NCI-H1417 (cell line): ENCODE data around the gene ASIP.
"Not testable (repeated sequence)": the region's sequence is repeated elsewhere in the genome, so short reads cannot be mapped to it uniquely, and the experiment has no call there.

Source experiments
- DNase-seq, 3 experiments: peaks; one replicate each; lab custom pipeline; 2025; lab: John Stamatoyannopoulos, UW

ASIP gene

GRCh38 chr20:34242879-34243278, 1.7 kb downstream of the ASIP start:
- DNase-seq = no peak

GRCh38 chr20:34243377-34243776, 2.2 kb downstream of the ASIP start:
- DNase-seq = no peak

- DNase-seq = no peak
These were observed 5.0 kb downstream of the ASIP start for GRCh38 chr20:34246126-34246626.

- no peak for DNase-seq
These were observed 8.1 kb downstream of the ASIP start for GRCh38 chr20:34249291-34249690.

GRCh38 chr20:34250005-34250404, 8.8 kb downstream of the ASIP start:
- DNase-seq = no peak

- no peak for DNase-seq
These were observed 10.4 kb downstream of the ASIP start for GRCh38 chr20:34251619-34252018.

GRCh38 chr20:34252431-34253086, 11.3 kb downstream of the ASIP start:
- DNase-seq = not testable (repeated sequence)

GRCh38 chr20:34254979-34255378, 13.8 kb downstream of the ASIP start:
- DNase-seq = no peak

GRCh38 chr20:34256629-34257124, 15.5 kb downstream of the ASIP start:
- DNase-seq = no peak

GRCh38 chr20:34260208-34260942, 19.2 kb downstream of the ASIP start:
- no peak for DNase-seq

- no peak for DNase-seq
These were observed 21.5 kb downstream of the ASIP start for GRCh38 chr20:34262488-34263288.

GRCh38 chr20:34263468-34263867, 22.2 kb downstream of the ASIP start:
- not testable (repeated sequence) for DNase-seq

- no peak for DNase-seq
These were observed 22.9 kb downstream of the ASIP start for GRCh38 chr20:34264141-34264540.

GRCh38 chr20:34268145-34268544, 26.9 kb downstream of the ASIP start:
- no peak for DNase-seq

- no peak for DNase-seq
These were observed 27.8 kb downstream of the ASIP start for GRCh38 chr20:34268851-34269636.

GRCh38 chr20:34269996-34270627, 28.9 kb downstream of the ASIP start:
- DNase-seq = no peak

- no peak for DNase-seq
These were observed 30.7 kb downstream of the ASIP start for GRCh38 chr20:34271956-34272355.

- no peak for DNase-seq
These were observed 33.5 kb downstream of the ASIP start for GRCh38 chr20:34274694-34275093.

- DNase-seq = no peak
These were observed 40.0 kb downstream of the ASIP start for GRCh38 chr20:34281177-34281576.

- DNase-seq = no peak
These were observed 40.8 kb downstream of the ASIP start for GRCh38 chr20:34282041-34282440.

GRCh38 chr20:34283844-34284243, 42.6 kb downstream of the ASIP start:
- DNase-seq = no peak
